ENCODE data around the gene SART1.

Gene SART1

GRCh38 chr11:65961267-65962140 lies at the start of gene SART1:
TSS of gene SART1 (plus strand) at chr11:65961734. CDS start at chr11:65961781, 47 bp downstream.
- DNase-seq: peak; percentile 93

GRCh38 chr11:65912845-65913244 lies 48.7 kb upstream of the SART1 start:
- no peak for DNase-seq

GRCh38 chr11:65915101-65915820 lies 46.3 kb upstream of the SART1 start:
- no peak for DNase-seq

GRCh38 chr11:65915821-65916251 lies 45.7 kb upstream of the SART1 start:
- DNase-seq: peak; percentile 45

GRCh38 chr11:65916391-65916790 lies 45.1 kb upstream of the SART1 start:
- DNase-seq: no peak

GRCh38 chr11:65917077-65917433 lies 44.5 kb upstream of the SART1 start:
- no peak for DNase-seq

GRCh38 chr11:65917434-65918210 lies 43.9 kb upstream of the SART1 start:
- DNase-seq: no peak

GRCh38 chr11:65918211-65919140 lies 43.1 kb upstream of the SART1 start, which contains the start of gene C11orf68:
TSS of gene C11orf68 (minus strand) at chr11:65919062. CDS start at chr11:65919031, 31 bp downstream.
- no peak for DNase-seq

- peak; percentile 99 for DNase-seq
These were observed 42.4 kb upstream of the SART1 start, which contains the start of gene DRAP1 for GRCh38 chr11:65919141-65919572. TSS of gene DRAP1 (plus strand) at chr11:65919426. CDS start at chr11:65919502, 76 bp downstream.

- DNase-seq: peak; percentile 65
These were observed 41.8 kb upstream of the SART1 start for GRCh38 chr11:65919573-65920371.

GRCh38 chr11:65920372-65920802 lies 41.1 kb upstream of the SART1 start:
- DNase-seq: no peak

- DNase-seq: no peak
These were observed 40.4 kb upstream of the SART1 start for GRCh38 chr11:65921033-65921555.

- no peak for DNase-seq
These were observed 39.7 kb upstream of the SART1 start for GRCh38 chr11:65921876-65922275.

GRCh38 chr11:65922565-65922964 lies 39.0 kb upstream of the SART1 start:
- no peak for DNase-seq

GRCh38 chr11:65925397-65925796 lies 36.1 kb upstream of the SART1 start:
- DNase-seq: no peak

GRCh38 chr11:65927904-65928397 lies 33.6 kb upstream of the SART1 start:
- peak; percentile 72 for DNase-seq

- no peak for DNase-seq
These were observed 32.9 kb upstream of the SART1 start for GRCh38 chr11:65928667-65929066.

GRCh38 chr11:65931773-65932557 lies 29.6 kb upstream of the SART1 start:
- no peak for DNase-seq

GRCh38 chr11:65932558-65932919 lies 29.0 kb upstream of the SART1 start:
- DNase-seq: no peak

GRCh38 chr11:65934014-65934413 lies 27.5 kb upstream of the SART1 start:
- no peak for DNase-seq

Data from activated CD8-positive, alpha-beta memory T cell treated with anti-CD3 and anti-CD28 coated beads, Interleukin-2, amount 50 U/mL, for 4 hours (primary cell).